Measurements from ENCODE around the gene PGLYRP3. TPM values are rescaled to one million over a fixed set of nuclear protein-coding genes. Genes with fewer than 3 reads are reported as not detected.

Gene PGLYRP3
- polyA plus RNA-seq, 3 donors: not detected

DNA sequence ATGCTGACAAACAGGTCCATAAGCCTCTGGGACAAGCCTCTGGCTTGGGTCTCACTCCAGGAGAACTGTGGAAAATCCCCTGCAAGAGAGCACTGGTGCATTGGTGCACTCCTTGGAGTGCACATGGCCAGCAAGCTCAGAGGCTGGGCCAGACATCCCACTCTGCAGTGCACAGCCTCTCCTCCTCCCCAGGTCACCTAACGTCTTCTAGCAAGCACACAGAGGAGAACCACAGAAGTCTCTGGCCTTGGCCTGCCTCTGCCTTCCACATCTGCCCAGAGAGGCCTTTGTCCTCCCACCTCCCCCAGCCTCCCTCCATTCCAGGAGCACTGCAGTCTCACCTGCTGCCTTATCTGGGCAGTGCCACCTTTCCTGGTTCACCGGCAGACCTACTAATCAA lies 4.2 kb downstream of the PGLYRP3 start:
- Histone ChIP-seq H4K20me1 (ENCODE audit: insufficient read depth, low read length) (no peaks in the 10 kb centered on the region), H2AFZ (ENCODE audit: insufficient read depth, low read depth, low read length, poor library complexity, severe bottlenecking) (no peak overlapping the region), H3K4me3 (replicated peaks in 1 of 3; ENCODE audit: low read depth in 2 of 3, low read length in 3 of 3) (no peak overlapping the region), H3K9me3 (replicated peaks in 1 of 2; ENCODE audit: control insufficient read depth in 1 of 2, insufficient read depth in 1 of 2, low read length in 2 of 2) (no peaks in the 10 kb centered on the region), H3K9ac (ENCODE audit: insufficient read depth, low read length, poor library complexity, severe bottlenecking) (no peak overlapping the region), H3K36me3 (replicated peaks in 1 of 2; ENCODE audit: control insufficient read depth in 1 of 2, insufficient read depth in 2 of 2, low read length in 2 of 2) (no peaks in the 10 kb centered on the region), H3K27ac (ENCODE audit: low read depth in 1 of 2, low read length in 2 of 2) (no peak overlapping the region), H3K79me2 (ENCODE audit: insufficient read depth, low read length) (no peaks in the 10 kb centered on the region), H3K4me2 (replicated peaks; ENCODE audit: extremely low read depth, low read length, poor library complexity, severe bottlenecking) (no peak overlapping the region), H3K4me1 (ENCODE audit: control insufficient read depth in 1 of 2, insufficient read depth in 2 of 2, low read length in 2 of 2) (peaks cover 7 to 11% of the 10 kb centered on the region in 2 donors), H3K27me3 (ENCODE audit: control insufficient read depth in 2 of 2, insufficient read depth in 2 of 2, low read length in 2 of 2) (no peaks in the 10 kb centered on the region)
- 92% methylated on average over 2 of the region's 2 CpGs for WGBS (ENCODE audit: insufficient coverage)
- H3K27me3 Mint-ChIP-seq (ENCODE audit: low read depth in 3 of 3): peaks cover 2 to 6% (median 5%) of the 10 kb centered on the region in 3 donors
- no peak for DNase-seq
- H3K4me1 Mint-ChIP-seq: peaks cover 15% of the 10 kb centered on the region
- no peaks in the 10 kb centered on the region for H3K36me3 Mint-ChIP-seq
- H3K4me3 Mint-ChIP-seq: no peak overlapping the region
- H3K27ac Mint-ChIP-seq: no peak overlapping the region
- peaks cover 0 to 2% (median 0%) of the 10 kb centered on the region in 7 donors for H3K9me3 Mint-ChIP-seq
- intact Hi-C loops (cut with micrococcal nuclease): no loop called here
- TF ChIP-seq, protein P1, sequence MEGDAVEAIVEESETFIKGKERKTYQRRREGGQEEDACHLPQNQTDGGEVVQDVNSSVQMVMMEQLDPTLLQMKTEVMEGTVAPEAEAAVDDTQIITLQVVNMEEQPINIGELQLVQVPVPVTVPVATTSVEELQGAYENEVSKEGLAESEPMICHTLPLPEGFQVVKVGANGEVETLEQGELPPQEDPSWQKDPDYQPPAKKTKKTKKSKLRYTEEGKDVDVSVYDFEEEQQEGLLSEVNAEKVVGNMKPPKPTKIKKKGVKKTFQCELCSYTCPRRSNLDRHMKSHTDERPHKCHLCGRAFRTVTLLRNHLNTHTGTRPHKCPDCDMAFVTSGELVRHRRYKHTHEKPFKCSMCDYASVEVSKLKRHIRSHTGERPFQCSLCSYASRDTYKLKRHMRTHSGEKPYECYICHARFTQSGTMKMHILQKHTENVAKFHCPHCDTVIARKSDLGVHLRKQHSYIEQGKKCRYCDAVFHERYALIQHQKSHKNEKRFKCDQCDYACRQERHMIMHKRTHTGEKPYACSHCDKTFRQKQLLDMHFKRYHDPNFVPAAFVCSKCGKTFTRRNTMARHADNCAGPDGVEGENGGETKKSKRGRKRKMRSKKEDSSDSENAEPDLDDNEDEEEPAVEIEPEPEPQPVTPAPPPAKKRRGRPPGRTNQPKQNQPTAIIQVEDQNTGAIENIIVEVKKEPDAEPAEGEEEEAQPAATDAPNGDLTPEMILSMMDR (IDR thresholded peaks at IDR 0.05): no peak

DNA sequence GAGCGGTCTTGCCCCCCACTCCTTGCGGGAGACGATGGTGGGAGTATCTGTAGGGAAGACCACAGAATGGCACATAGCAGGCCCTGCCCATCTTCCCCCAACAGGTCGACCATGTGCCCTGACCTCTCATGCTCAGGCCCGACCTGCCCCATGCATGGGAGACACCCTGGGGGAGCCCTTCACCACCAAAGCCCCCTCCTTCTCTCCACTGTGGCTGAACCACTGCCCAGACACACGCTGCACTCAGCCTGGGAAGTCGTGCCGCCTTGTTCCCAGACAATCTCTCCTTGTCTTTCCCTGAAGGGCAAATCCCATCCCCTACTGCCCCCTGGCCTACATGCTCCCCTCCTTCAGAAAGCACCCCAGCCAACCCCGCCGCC lies 5.5 kb downstream of the PGLYRP3 start:
- Histone ChIP-seq H3K36me3 (replicated peaks in 1 of 2; ENCODE audit: control insufficient read depth in 1 of 2, insufficient read depth in 2 of 2, low read length in 2 of 2) (no peaks in the 10 kb centered on the region), H4K20me1 (ENCODE audit: insufficient read depth, low read length) (no peaks in the 10 kb centered on the region), H3K27me3 (ENCODE audit: control insufficient read depth in 2 of 2, insufficient read depth in 2 of 2, low read length in 2 of 2) (no peaks in the 10 kb centered on the region), H3K4me1 (ENCODE audit: control insufficient read depth in 1 of 2, insufficient read depth in 2 of 2, low read length in 2 of 2) (peaks cover 7 to 11% of the 10 kb centered on the region in 2 donors), H3K4me2 (replicated peaks; ENCODE audit: extremely low read depth, low read length, poor library complexity, severe bottlenecking) (no peak overlapping the region), H2AFZ (ENCODE audit: insufficient read depth, low read depth, low read length, poor library complexity, severe bottlenecking) (no peak overlapping the region), H3K79me2 (ENCODE audit: insufficient read depth, low read length) (no peaks in the 10 kb centered on the region), H3K4me3 (replicated peaks in 1 of 3; ENCODE audit: low read depth in 2 of 3, low read length in 3 of 3) (no peak overlapping the region), H3K9ac (ENCODE audit: insufficient read depth, low read length, poor library complexity, severe bottlenecking) (no peak overlapping the region), H3K9me3 (replicated peaks in 1 of 2; ENCODE audit: control insufficient read depth in 1 of 2, insufficient read depth in 1 of 2, low read length in 2 of 2) (no peaks in the 10 kb centered on the region), H3K27ac (ENCODE audit: low read depth in 1 of 2, low read length in 2 of 2) (no peak overlapping the region)
- no peaks in the 10 kb centered on the region for H3K36me3 Mint-ChIP-seq
- TF ChIP-seq, protein P1 (IDR thresholded peaks at IDR 0.05): no peak
- peaks cover 0 to 2% (median 0%) of the 10 kb centered on the region in 7 donors for H3K9me3 Mint-ChIP-seq
- H3K27me3 Mint-ChIP-seq (ENCODE audit: low read depth in 3 of 3): peaks cover 2 to 7% (median 5%) of the 10 kb centered on the region in 3 donors
- no peak for DNase-seq
- H3K4me1 Mint-ChIP-seq: peaks cover 15% of the 10 kb centered on the region
- peak overlapping the region in 1 of 7 donors; percentile 74 for H3K27ac Mint-ChIP-seq
- intact Hi-C loops (cut with micrococcal nuclease): no loop called here
- 98% methylated on average over 7 of the region's 10 CpGs for WGBS (ENCODE audit: insufficient coverage)
- no peak overlapping the region for H3K4me3 Mint-ChIP-seq

Data from CD14-positive monocyte (primary cell).